Thoracic aorta (tissue), 2 donors: ENCODE data around the gene DGKH. TPM values are rescaled to one million over a fixed set of nuclear protein-coding genes. Genes with fewer than 3 reads are reported as not detected.
"Not testable (repeated sequence)": the region's sequence is repeated elsewhere in the genome, so short reads cannot be mapped to it uniquely, and the experiment has no call there.

Experiments
- ATAC-seq: fragments of 150-250 bp; one replicate; pipeline ENCODE4 v1.8.0; 2017; ENCODE audit warnings: low read depth; ENCODE audit not compliant: insufficient number of reproducible peaks, low FRiP score
- DNase-seq: peaks from one replicate; pipeline ENCODE4 v3.0.0-alpha.2; 2020; ENCODE audit warnings: low spot score
- H3K27ac ChIP-seq, 2 donors: fragments of 200-600 bp; sonication (generic); 1 replicate in 1 of 2; 2 replicates in 1 of 2; pipeline ENCODE4 v1.5.1; 2016; ENCODE audit warnings: mild to moderate bottlenecking in 2 of 2, moderate library complexity in 2 of 2
- H3K27me3 ChIP-seq: fragments of 200-600 bp; sonication (generic); replicated peaks from 2 replicates; pipeline ENCODE4 v1.6.0; 2016; ENCODE audit warnings: mild to moderate bottlenecking; ENCODE audit not compliant: insufficient read depth
- H3K36me3 ChIP-seq: fragments of 200-600 bp; sonication (generic); one replicate; pipeline ENCODE4 v1.5.1; 2016
- H3K4me1 ChIP-seq, 2 donors: fragments of 200-600 bp; sonication (generic); 1 replicate in 1 of 2; 2 replicates in 1 of 2; pipeline versions ENCODE4 v1.5.1 to v1.6.0; 2016; ENCODE audit warnings: low read depth in 2 of 2, mild to moderate bottlenecking in 1 of 2; ENCODE audit not compliant: control insufficient read depth in 1 of 2
- H3K4me3 ChIP-seq: fragments of 200-600 bp; sonication (generic); 2 replicates; pipeline ENCODE4 v1.5.1; 2016; ENCODE audit warnings: mild to moderate bottlenecking
- H3K9me3 ChIP-seq: fragments of 200-600 bp; sonication (generic); 2 replicates; pipeline ENCODE4 v1.5.1; 2016
- CTCF ChIP-seq: fragments of 200-600 bp; sonication (generic); IDR thresholded peaks from one replicate; pipeline ENCODE4 v1.5.1; 2019; ENCODE audit warnings: antibody characterized with exemption
- total RNA-seq, 2 donors: library from RNA; depleted of rRNA; stranded (reverse); fragments of >200 nt; gene quantifications; one replicate each; pipeline versions ENCODE4 v1.1.0 to v1.2.3, GENCODE V29; 2016

Gene DGKH
- total RNA-seq, 2 donors from 2014 or later, result 18.3 to 37.8 TPM

GRCh38 chr13:42221121-42221765, 172.8 kb downstream of the DGKH start:
- no peak overlapping the region for H3K4me3 ChIP-seq
- peaks cover 21% of the 10 kb centered on the region for H3K36me3 ChIP-seq
- no peak for ATAC-seq
- DNase-seq, result no peak
- no peak overlapping the region for H3K27ac ChIP-seq
- H3K27me3 ChIP-seq, result no peaks in the 10 kb centered on the region
- TF ChIP-seq CTCF, result no peak
- H3K9me3 ChIP-seq, result no peaks in the 10 kb centered on the region
- no peaks in the 10 kb centered on the region for H3K4me1 ChIP-seq

GRCh38 chr13:42223681-42224080, 175.2 kb downstream of the DGKH start:
- Histone ChIP-seq H3K4me1 (peaks cover 6 to 11% of the 10 kb centered on the region in 2 donors), H3K9me3 (no peaks in the 10 kb centered on the region), H3K27me3 (no peaks in the 10 kb centered on the region), H3K36me3 (peaks cover 21% of the 10 kb centered on the region), H3K4me3 (no peak overlapping the region), H3K27ac (no peak overlapping the region)
- DNase-seq, result no peak
- no peak for TF ChIP-seq CTCF
- no peak for ATAC-seq

GRCh38 chr13:42225051-42225450, 176.6 kb downstream of the DGKH start:
- TF ChIP-seq CTCF, result no peak

GRCh38 chr13:42226759-42227158, 178.3 kb downstream of the DGKH start:
- peaks cover 10% of the 10 kb centered on the region for H3K36me3 ChIP-seq
- H3K27me3 ChIP-seq, H3K4me3 ChIP-seq, DNase-seq, H3K27ac ChIP-seq, H3K9me3 ChIP-seq, ATAC-seq: not testable (repeated sequence)
- H3K4me1 ChIP-seq, result peaks cover 6 to 11% of the 10 kb centered on the region in 2 donors

More at GRCh38 chr13:42225051-42225450, 176.6 kb downstream of the DGKH start:
- Histone ChIP-seq H3K4me1 (peaks cover 6 to 11% of the 10 kb centered on the region in 2 donors), H3K27ac (no peak overlapping the region), H3K4me3 (no peak overlapping the region), H3K36me3 (peaks cover 18% of the 10 kb centered on the region), H3K9me3 (no peaks in the 10 kb centered on the region), H3K27me3 (no peaks in the 10 kb centered on the region)
- DNase-seq, result no peak
- ATAC-seq, result no peak

- H3K27ac ChIP-seq, result no peak overlapping the region
- ATAC-seq (no peak), DNase-seq (no peak)
- H3K36me3 ChIP-seq, result peaks cover 10% of the 10 kb centered on the region
- peaks cover 6 to 11% of the 10 kb centered on the region in 2 donors for H3K4me1 ChIP-seq
- no peak overlapping the region for H3K4me3 ChIP-seq
- no peak for TF ChIP-seq CTCF
- H3K9me3 ChIP-seq, result no peaks in the 10 kb centered on the region
- no peaks in the 10 kb centered on the region for H3K27me3 ChIP-seq
Measured at GRCh38 chr13:42228527-42228926, 180.1 kb downstream of the DGKH start.

- TF ChIP-seq CTCF, result no peak
Measured at GRCh38 chr13:42229287-42229686, 180.8 kb downstream of the DGKH start.

More at GRCh38 chr13:42229287-42229686, 180.8 kb downstream of the DGKH start:
- DNase-seq (no peak), ATAC-seq (no peak)
- Histone ChIP-seq H3K27ac (no peak overlapping the region), H3K4me1 (peaks cover 6 to 11% of the 10 kb centered on the region in 2 donors), H3K4me3 (no peak overlapping the region), H3K9me3 (no peaks in the 10 kb centered on the region), H3K27me3 (no peaks in the 10 kb centered on the region), H3K36me3 (peaks cover 8% of the 10 kb centered on the region)
